Smooth muscle cell (in vitro differentiated cells): Measurements from ENCODE around the gene RTN4. TPM values are rescaled to one million over a fixed set of nuclear protein-coding genes. Genes with fewer than 3 reads are reported as not detected.

Experiments used
- DNase-seq: peaks from one replicate; lab custom pipeline; 2025; ENCODE audit not compliant: unreplicated experiment; lab: John Stamatoyannopoulos, UW
- H2AFZ ChIP-seq: fragments of 200-600 bp; sonication (generic); 2 replicates; pipeline ENCODE4 v1.6.0; 2016; ENCODE audit warnings: antibody characterized with exemption, low read depth, mild to moderate bottlenecking
- H3F3A ChIP-seq: fragments of 200-600 bp; sonication (generic); 2 replicates; pipeline ENCODE4 v1.6.0; 2017; ENCODE audit warnings: antibody characterized with exemption, low read depth
- H3K27ac ChIP-seq: fragments of 200-600 bp; sonication (generic); 2 replicates; pipeline ENCODE4 v1.5.1; 2016; ENCODE audit warnings: low read depth, mild to moderate bottlenecking
- H3K27me3 ChIP-seq: fragments of 200-600 bp; sonication (generic); 2 replicates; pipeline ENCODE4 v1.6.1; 2016; ENCODE audit warnings: low read depth, mild to moderate bottlenecking
- H3K36me3 ChIP-seq: fragments of 200-600 bp; sonication (generic); 2 replicates; pipeline ENCODE4 v1.5.1; 2016; ENCODE audit warnings: low read depth
- H3K4me1 ChIP-seq: fragments of 200-600 bp; sonication (generic); 2 replicates; pipeline ENCODE4 v1.5.1; 2016; ENCODE audit warnings: low read depth
- H3K4me2 ChIP-seq: fragments of 200-600 bp; sonication (generic); 2 replicates; pipeline ENCODE4 v1.6.0; 2016; ENCODE audit warnings: mild to moderate bottlenecking
- H3K4me3 ChIP-seq: fragments of 200-600 bp; sonication (generic); 2 replicates; pipeline ENCODE4 v1.5.1; 2016; ENCODE audit warnings: mild to moderate bottlenecking
- H3K79me2 ChIP-seq: fragments of 200-600 bp; sonication (generic); 2 replicates; pipeline ENCODE4 v1.6.0; 2016; ENCODE audit warnings: low read depth, mild to moderate bottlenecking
- H3K9ac ChIP-seq: fragments of 200-600 bp; sonication (generic); 2 replicates; pipeline ENCODE4 v1.6.0; 2016; ENCODE audit warnings: low read depth
- H3K9me3 ChIP-seq: fragments of 200-600 bp; sonication (generic); replicated peaks from 2 replicates; pipeline ENCODE4 v1.5.1; 2016; ENCODE audit warnings: low read depth
- H4K20me1 ChIP-seq: fragments of 200-600 bp; sonication (generic); 2 replicates; pipeline ENCODE4 v1.6.0; 2016; ENCODE audit warnings: low read depth
- CTCF ChIP-seq: fragments of 200-600 bp; sonication (generic); IDR thresholded peaks from 2 replicates; pipeline ENCODE4 v1.5.1; 2017; ENCODE audit warnings: borderline replicate concordance, mild to moderate bottlenecking, antibody characterized with exemption; ENCODE audit not compliant: insufficient read depth, poor library complexity, severe bottlenecking
- WGBS: methylation state at CpG from one replicate; pipeline ENCODE4 v1.1.7; 2016; ENCODE audit warnings: low lambda C conversion rate; 5-methylcytosine and 5-hydroxymethylcytosine counted together
- polyA plus RNA-seq: library from polyadenylated mRNA; unstranded; fragments of >200 nt; fragmentation: Nextera tagmentation; extraction: Ambion mirVana; gene quantifications from 2 replicates; pipeline ENCODE4 v1.2.1, GENCODE V29; 2016
- total RNA-seq: library from RNA; depleted of rRNA; stranded (reverse); fragments of >200 nt; gene quantifications from 2 replicates; pipeline ENCODE4 v1.2.3, GENCODE V29; 2014

Gene RTN4
- total and polyA plus RNA-seq, 2 experiments from 2014 or later: 295 to 335 TPM

- Histone ChIP-seq H3K36me3 (peaks cover 8% of the 10 kb centered on the region), H3F3A (peaks cover 13% of the 10 kb centered on the region), H2AFZ (no peak overlapping the region), H3K9ac (no peak overlapping the region), H3K9me3 (no peaks in the 10 kb centered on the region), H3K4me3 (no peak overlapping the region), H3K4me2 (no peak overlapping the region), H3K27ac (peak overlapping the region; percentile 49), H3K27me3 (no peaks in the 10 kb centered on the region), H3K4me1 (no peaks in the 10 kb centered on the region), H3K79me2 (peaks cover 88% of the 10 kb centered on the region), H4K20me1 (peaks cover 100% of the 10 kb centered on the region)
- 97% methylated on average over 2 of the region's 2 CpGs for WGBS
- no peak for TF ChIP-seq CTCF
- no peak for DNase-seq
These were observed 75.1 kb downstream of the RTN4 start for GRCh38 chr2:54975175-54975574.

- H3K79me2 ChIP-seq: peaks cover 35% of the 10 kb centered on the region
- H3K27me3 ChIP-seq: no peaks in the 10 kb centered on the region
- H3K27ac ChIP-seq: no peak overlapping the region
- DNase-seq: no peak
- peaks cover 71% of the 10 kb centered on the region for H4K20me1 ChIP-seq
- H3K4me1 ChIP-seq: no peaks in the 10 kb centered on the region
- peaks cover 8% of the 10 kb centered on the region for H3K36me3 ChIP-seq
- no peak overlapping the region for H3K9ac ChIP-seq
- WGBS: 94% methylated on average over 7 of the region's 7 CpGs
- no peak overlapping the region for H3K4me2 ChIP-seq
- H3F3A ChIP-seq: peaks cover 10% of the 10 kb centered on the region
- no peak overlapping the region for H2AFZ ChIP-seq
- H3K9me3 ChIP-seq: no peaks in the 10 kb centered on the region
- no peak for TF ChIP-seq CTCF
- H3K4me3 ChIP-seq: no peak overlapping the region
These were observed 80.3 kb downstream of the RTN4 start for GRCh38 chr2:54969940-54970338.

- Histone ChIP-seq H3K9ac (no peak overlapping the region), H3F3A (peaks cover 10% of the 10 kb centered on the region), H3K79me2 (peaks cover 30% of the 10 kb centered on the region), H3K9me3 (no peaks in the 10 kb centered on the region), H3K4me3 (no peak overlapping the region), H2AFZ (no peak overlapping the region), H3K27me3 (no peaks in the 10 kb centered on the region), H3K27ac (no peak overlapping the region), H4K20me1 (peaks cover 66% of the 10 kb centered on the region), H3K4me2 (no peak overlapping the region), H3K36me3 (peaks cover 8% of the 10 kb centered on the region), H3K4me1 (no peaks in the 10 kb centered on the region)
- WGBS: 98% methylated on average over 4 of the region's 4 CpGs
- no peak for TF ChIP-seq CTCF
- no peak for DNase-seq
These were observed 80.8 kb downstream of the RTN4 start for GRCh38 chr2:54969295-54969939.
